PFSK-1 (cell line): ENCODE results near the gene ACVRL1.

Source experiments
- POLR2AphosphoS5 ChIP-seq: IDR thresholded peaks from 2 replicates; pipeline ENCODE4 v1.6.1; 2012; ENCODE audit warnings: low read depth, mild to moderate bottlenecking, control low read depth, low read length, moderate library complexity
- SIN3A ChIP-seq: IDR thresholded peaks from 2 replicates; pipeline ENCODE4 v1.6.1; 2012; ENCODE audit warnings: mild to moderate bottlenecking, low read length, moderate library complexity, borderline replicate concordance; ENCODE audit not compliant: insufficient read depth
- TAF1 ChIP-seq: IDR thresholded peaks from 2 replicates; pipeline ENCODE4 v1.6.1; 2012; ENCODE audit warnings: low read length, control low read depth, borderline replicate concordance; ENCODE audit not compliant: insufficient read depth

GRCh38 chr12:51862947-51863346 lies 44.4 kb upstream of the ACVRL1 start:
- TF ChIP-seq POLR2AphosphoS5 (no peak), SIN3A (no peak), TAF1 (no peak)
